Activated CD8-positive, alpha-beta memory T cell treated with anti-CD3 and anti-CD28 coated beads for 48 hours (primary cell): ENCODE measurements around the gene SCO2.

Source experiments
- DNase-seq, 3 experiments: peaks; one replicate each; pipeline ENCODE4 v3.0.0-alpha.2; 2020; ENCODE audit warnings: low read depth in 2 of 3, low spot score in 2 of 3

The SCO2 gene

GRCh38 chr22:50503475-50504145 is 21.8 kb downstream of the SCO2 start:
- no peak for DNase-seq

GRCh38 chr22:50502628-50503474 is 22.5 kb downstream of the SCO2 start:
- DNase-seq, result no peak

- DNase-seq, result no peak
Observed at GRCh38 chr22:50502096-50502495, 23.3 kb downstream of the SCO2 start.

- DNase-seq, result no peak
Observed at GRCh38 chr22:50500452-50500851, 24.9 kb downstream of the SCO2 start.

- peak in 1 of 3 experiments; percentile 41 for DNase-seq
Observed at GRCh38 chr22:50498322-50498890, 27.0 kb downstream of the SCO2 start.

GRCh38 chr22:50497093-50497492 is 28.3 kb downstream of the SCO2 start:
- DNase-seq, result no peak

GRCh38 chr22:50490531-50491308 is 34.7 kb downstream of the SCO2 start:
- no peak for DNase-seq

GRCh38 chr22:50489363-50490243 is 35.8 kb downstream of the SCO2 start:
- DNase-seq, result no peak

GRCh38 chr22:50488886-50489285 is 36.5 kb downstream of the SCO2 start:
- no peak for DNase-seq

- DNase-seq, result no peak
Observed at GRCh38 chr22:50488006-50488677, 37.3 kb downstream of the SCO2 start.

GRCh38 chr22:50487290-50488005 is 38.0 kb downstream of the SCO2 start:
- DNase-seq, result no peak

GRCh38 chr22:50486561-50487289 is 38.7 kb downstream of the SCO2 start, which contains the start of gene MIOX:
TSS of gene MIOX (plus strand) at chr22:50486859. CDS start at chr22:50486898, 39 bp downstream.
- no peak for DNase-seq

GRCh38 chr22:50485221-50486131 is 39.9 kb downstream of the SCO2 start:
- no peak for DNase-seq

- no peak for DNase-seq
Observed at GRCh38 chr22:50483977-50484853, 41.2 kb downstream of the SCO2 start.

- no peak for DNase-seq
Observed at GRCh38 chr22:50483556-50483955, 41.8 kb downstream of the SCO2 start.

GRCh38 chr22:50483106-50483505 is 42.3 kb downstream of the SCO2 start:
- DNase-seq, result no peak
